ENCODE results near the gene C20orf204.

- TF ChIP-seq POLR2A (IDR thresholded peaks at IDR 0.05): no peak
- TF ChIP-seq CTCF (IDR thresholded peaks at IDR 0.05): no peak
Measured at GRCh38 chr20:64031822-64032314, 4.1 kb upstream of the C20orf204 start.

Measured in adrenal gland (tissue), 5 donors.